ENCODE results near the gene ZNF429.
A peak's percentile ranks its signal among the peaks of the same experiment; 100 is the strongest.
"Not testable (repeated sequence)": the region's sequence is repeated elsewhere in the genome, so short reads cannot be mapped to it uniquely, and the experiment has no call there.

ZNF429 gene

DNA sequence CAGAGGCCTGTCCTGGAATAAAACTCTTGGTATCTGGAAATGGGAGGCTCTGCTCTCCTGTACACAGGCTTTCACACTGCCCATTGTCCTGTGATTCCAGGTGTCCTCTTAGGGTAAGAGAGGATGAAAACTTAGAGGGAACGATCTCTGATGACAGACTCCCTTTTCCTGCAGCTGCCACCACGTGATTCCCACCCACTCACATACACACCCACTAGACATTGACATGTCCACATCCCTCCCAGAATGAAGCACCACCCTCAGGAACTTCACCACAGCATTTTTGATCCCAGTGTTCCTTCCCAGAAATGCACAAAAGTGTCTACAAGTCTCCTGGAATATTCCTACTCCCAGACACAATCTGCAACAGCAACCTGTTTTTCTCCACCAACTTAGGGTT is 8.2 kb downstream of the ZNF429 start:
- no peak for DNase-seq (ENCODE audit: low read depth)

DNA sequence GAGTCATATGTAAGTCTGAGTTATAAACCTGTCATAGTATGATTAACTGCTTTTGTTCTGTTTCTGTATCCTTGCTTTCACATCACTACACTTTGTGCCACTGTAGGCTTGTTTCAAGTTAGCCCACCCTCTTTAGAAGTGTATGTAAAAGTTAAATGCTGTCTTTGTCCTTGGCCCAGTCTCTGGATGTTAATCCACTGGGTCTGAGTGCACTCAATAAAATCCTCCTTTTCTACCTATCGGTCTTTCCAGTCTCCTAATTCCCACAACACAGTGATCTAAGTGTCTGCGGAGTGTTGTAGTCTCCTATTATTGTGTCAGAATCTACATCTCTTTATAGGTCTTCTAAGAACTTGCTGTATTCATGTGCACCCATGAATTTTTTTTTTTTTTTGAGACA is 14.1 kb downstream of the ZNF429 start:
- no peak for DNase-seq (ENCODE audit: low read depth)

DNA sequence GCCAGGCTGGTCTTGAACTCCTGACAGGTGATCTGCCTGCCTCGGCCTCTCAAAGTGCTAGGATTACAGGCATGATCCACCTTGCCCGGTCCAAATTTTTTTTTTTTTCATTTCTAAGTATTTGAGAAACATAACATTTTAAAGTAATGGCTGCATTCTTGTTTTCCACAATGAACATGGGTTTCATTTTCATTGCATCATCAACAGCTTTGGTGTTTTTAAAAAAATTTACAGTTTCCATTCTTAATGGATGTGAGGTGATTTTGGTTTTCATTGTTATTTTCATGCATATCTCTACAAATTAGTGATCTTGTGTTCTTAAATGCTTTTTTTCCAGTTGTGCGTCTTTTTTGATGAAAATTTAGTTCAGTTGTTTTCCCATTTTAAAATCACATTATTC is 27.5 kb downstream of the ZNF429 start:
- DNase-seq (ENCODE audit: low read depth): no peak

DNA sequence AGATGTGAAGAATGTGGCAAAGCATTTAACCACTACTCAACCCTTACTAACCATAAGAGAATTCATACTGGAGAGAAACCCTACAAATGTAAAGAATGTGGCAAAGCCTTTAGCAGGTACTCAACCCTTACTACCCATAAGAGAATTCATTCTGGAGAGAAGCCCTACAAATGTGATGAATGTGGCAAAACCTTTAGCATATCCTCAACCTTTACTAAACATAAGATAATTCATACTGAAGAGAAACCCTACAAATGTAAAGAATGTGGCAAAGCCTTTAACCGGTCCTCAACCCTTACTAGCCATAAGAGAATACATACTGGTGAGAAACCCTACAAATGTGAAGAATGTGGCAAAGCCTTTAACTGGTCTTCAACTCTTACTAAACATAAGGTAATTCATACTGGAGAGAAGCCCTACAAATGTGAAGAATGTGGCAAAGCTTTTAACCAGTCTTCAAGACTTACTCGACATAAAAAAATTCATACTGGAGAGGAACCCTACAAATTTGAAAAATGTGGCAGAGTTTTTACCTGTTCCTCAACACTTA is 31.4 kb downstream of the ZNF429 start:
- DNase-seq (ENCODE audit: low read depth): not testable (repeated sequence)

DNA sequence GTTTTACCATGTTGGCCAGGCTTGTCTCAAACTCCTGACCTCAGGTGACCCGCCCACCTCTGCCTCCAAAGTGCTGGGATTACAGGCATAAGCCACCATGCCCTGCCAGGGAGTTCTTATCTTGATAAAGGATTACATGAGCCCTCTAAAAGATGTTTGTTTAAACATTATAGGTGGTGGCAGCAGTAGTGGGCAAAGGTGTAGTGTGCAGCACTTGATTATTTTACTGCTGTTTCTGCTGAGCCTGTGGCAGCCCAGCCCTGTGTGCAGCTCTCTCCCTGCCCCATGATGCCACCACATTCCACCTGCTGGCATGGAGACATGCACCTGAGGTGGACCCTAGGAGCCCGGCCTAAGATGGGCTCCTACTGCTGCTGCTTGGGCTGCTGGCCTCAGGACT is 54.0 kb downstream of the ZNF429 start:
- DNase-seq (ENCODE audit: low read depth): no peak

DNA sequence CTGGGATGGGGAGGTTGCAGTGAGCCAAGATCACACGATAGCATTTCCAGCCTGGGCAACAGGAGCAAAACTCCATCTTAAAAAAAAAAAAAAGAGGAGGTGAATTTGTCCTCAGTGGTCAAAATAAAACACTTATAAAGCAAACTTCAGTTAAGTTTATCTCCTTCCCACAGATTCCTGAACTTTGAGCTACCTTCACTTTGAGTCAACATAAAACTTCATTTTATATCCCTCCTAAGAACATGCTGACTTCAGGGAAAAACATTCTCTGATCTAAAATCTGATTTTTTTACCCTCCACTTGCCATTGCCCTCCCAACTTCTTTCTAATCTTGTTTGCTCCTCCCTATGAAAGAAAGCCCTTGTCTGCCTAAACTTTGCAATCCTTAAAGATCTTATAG is 59.0 kb downstream of the ZNF429 start:
- no peak for DNase-seq (ENCODE audit: low read depth)

DNA sequence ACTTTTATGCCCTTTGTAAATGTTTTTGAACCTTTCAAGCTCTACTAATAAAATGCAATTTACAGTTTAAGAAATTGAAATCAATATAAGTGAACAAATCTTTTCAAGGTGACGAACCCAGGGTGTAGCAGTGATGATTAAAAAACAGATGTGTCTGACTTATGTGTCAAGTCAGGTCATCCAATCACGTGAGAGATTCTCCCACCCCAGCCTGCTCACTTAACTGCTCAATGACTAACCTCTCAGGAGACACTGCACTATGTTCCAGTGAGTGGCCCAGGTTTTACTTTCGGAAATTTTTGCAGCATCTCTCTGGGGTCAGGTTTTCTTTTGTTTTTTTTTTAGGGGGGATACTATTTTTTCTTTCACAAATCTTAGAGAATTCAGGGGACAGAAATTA is 60.7 kb downstream of the ZNF429 start:
- DNase-seq (ENCODE audit: low read depth): no peak

DNA sequence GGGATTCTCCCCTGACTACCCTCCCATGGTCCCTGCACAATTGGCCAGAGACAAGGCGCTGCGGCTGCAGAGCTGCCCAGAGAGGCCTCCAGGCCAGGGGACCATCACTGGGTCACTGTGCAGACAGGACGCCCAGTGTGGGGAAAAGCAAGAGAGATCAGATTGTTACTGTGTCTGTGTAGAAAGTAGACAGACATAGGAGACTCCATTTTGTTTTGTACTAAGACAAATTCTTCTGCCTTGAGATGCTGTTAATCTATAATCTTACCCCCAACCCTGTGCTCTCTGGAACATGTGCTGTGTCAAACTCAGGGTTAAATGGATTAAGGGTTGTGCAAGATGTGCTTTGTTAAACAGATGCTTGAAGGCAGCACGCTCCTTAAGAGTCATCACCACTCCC is 62.4 kb downstream of the ZNF429 start:
- DNase-seq (ENCODE audit: low read depth): not testable (repeated sequence)

DNA sequence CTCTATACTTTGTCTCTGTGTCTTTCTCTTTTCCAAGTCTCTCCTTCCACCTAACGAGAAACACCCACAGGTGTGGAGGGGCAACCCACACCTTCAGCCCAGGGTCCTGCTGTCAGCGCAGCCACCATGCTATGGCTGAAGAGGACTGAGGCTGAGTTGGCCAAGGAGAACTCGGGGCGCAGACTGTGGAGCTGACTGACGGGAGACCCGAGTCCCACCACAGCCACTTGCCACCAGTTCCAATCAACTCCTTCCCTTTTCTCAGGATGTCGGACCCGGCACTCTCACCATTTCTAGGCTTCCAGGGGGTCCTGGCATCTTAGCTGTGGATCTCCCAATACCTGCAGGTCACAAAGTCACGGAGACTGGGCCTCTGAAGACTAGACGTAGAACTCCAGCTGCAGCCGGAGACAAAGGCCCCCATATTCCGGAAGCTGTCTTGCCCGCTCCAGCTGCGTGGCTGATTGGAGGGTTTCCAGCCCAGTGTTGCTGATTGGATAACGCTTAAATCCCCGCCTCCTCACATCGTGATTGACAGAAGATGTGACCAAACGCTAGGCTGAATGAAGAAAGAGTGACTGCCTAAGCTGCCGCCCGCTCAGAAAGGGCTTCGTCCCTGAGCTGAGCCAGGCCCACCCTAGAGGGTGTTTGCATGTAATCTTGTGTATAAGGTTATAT is 63.6 kb downstream of the ZNF429 start:
- peak; percentile 66 for DNase-seq (ENCODE audit: low read depth)

DNA sequence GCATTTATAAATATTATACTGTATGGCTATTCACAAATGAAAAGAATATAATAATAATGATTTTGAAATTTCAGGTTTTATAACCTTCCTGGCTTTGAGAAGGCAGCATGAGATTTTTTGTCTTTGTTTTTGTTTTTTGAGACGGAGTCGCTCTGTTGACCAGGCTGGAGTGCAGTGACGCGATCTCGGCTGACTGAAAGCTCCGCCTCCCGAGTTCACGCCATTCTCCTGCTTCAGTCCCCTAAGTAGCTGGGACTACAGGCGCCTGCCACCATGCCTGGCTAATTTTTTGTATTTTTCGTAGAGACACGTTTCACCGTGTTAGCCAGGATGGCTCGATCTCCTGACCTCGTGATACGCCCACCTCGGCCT is 64.1 kb downstream of the ZNF429 start:
- DNase-seq (ENCODE audit: low read depth): peak; percentile 4

DNA sequence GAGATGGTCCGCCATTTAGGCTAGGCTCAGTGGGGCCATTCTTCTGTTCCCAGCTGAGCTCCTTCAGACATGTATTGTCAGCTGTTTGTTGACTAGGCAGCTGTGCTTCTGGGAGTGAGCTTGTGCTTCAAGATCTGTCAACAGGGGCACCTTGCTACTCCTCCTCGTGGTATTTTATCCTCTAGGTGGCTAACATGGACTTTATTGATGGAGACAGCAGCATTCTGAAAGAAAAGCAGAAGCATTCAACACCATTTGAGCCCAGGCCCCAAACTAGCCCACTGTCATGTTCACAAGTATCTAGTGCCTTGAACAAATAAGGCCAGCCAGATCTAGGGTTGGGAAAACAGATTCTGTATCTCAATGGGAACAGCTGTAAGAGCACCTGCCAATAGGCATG is 65.9 kb downstream of the ZNF429 start:
- no peak for DNase-seq (ENCODE audit: low read depth)

DNA sequence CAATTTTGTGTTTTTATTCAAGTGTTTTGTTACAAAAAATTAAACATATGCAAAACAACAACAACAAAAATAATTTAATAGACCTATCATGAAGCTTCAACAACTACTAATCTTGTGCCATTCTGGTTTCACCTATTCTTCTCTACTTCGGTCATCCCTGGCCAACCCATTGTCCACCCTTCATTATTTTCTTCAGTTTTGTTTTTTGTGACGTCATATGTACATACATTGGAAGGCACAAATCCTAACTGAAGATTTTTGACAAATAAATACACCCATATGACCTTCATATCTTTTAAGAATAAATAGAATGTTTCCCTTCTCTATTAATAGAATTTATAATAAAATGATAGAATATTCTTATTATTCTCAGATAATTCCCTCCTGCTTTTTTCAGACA is 69.2 kb downstream of the ZNF429 start:
- DNase-seq (ENCODE audit: low read depth): no peak

DNA sequence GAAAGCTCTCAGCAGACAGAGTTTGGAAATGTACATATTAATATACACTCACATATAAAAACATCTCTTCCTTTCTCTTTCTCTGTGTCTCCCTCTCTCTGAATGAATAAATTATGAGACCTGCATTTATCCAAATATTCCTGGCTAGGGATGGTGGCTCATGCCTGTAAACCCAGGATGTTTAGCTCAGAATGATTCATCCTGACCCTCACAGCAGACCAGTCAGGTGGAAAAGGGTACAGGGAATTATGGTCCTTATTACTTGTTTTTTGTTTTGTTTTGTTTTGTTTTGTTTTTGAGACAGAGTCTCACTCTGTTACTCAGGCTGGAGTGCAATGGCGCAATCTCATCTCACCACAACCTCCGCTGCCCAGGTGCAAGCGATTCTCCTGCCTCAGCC is 71.1 kb downstream of the ZNF429 start:
- DNase-seq (ENCODE audit: low read depth): no peak

DNA sequence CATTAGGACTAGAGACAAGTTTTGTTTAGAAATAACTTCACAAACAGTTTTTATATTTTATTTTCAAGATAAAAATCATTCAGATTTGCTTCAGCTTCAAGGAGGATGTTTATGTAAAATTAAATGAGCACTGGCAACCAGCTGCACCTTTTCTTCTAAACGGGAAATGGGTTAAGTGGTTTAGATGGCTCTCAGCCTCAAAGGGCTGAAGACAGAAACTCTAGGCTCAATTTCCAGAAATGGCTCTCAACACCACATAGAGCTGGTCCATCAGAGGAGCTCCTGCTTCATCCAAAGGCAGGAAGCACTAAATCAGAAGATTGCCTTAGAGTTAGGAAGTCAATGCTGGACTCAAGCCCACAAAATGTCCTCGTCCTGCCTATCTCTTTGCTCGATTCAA is 74.7 kb downstream of the ZNF429 start:
- no peak for DNase-seq (ENCODE audit: low read depth)

DNA sequence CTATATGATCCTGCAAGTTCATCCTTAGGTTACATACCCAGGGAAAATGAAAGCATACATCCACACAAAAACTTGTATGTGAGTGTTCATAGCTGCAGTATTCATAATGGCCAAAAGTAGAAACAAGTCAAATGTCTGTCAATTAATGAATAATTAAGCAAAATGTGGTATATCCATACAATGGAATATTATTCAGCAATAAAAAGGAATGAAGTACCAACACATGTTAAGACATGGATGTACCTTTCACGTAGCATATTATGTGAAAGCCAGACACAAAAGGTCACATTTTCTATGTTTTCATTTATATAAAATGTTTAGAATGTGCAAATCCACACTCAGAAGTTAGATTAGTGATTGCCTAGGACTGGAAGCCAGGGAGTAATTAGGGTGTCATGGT is 75.4 kb downstream of the ZNF429 start:
- no peak for DNase-seq (ENCODE audit: low read depth)

DNA sequence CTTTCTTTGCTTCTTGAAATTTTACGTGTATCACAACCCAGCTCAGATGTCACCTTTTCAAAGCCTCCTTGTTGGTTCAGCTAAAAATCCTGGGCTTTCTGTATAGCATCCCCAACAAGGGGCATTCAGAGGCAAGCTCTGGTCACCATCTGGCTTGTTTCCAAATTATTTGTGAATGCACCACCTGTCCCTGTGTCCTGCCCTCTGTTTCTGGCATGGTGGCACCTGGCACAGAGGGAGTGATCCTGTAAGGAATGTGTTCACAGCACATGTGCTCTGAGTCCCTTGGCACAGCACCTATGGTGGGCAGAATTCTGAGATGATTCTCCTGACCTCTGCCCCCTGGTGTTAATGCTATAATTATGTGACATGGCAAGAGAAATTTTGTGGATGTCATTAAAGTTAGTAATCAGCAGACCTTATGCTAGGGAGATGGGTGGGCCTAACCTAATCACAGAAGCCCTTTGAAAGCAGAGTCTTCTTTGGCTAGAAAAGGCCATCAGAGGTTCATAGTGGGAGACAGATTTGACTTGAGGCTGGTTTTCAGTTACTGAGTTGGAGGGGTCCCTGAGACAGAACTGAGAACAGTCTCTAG is 76.3 kb downstream of the ZNF429 start:
- no peak for DNase-seq (ENCODE audit: low read depth)

DNA sequence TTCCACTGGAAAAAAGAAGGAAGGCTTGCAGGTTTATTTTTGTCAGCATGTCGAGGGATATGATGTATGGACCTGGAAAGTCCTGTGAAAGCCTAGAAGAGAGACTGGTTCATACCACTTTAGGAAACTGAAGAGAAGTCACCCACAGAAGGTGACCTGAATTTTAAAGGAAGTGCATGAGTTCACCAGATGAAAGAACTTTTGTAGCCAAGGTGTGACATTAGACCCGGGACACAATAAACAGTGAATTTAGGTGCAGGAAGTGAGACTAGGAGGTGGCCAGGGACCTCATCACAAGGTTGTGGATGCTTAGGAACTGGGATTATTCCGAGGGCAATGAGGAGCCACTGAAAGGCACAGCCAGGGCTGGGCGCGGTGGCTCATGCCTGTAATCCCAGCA is 79.1 kb downstream of the ZNF429 start:
- DNase-seq (ENCODE audit: low read depth): no peak

DNA sequence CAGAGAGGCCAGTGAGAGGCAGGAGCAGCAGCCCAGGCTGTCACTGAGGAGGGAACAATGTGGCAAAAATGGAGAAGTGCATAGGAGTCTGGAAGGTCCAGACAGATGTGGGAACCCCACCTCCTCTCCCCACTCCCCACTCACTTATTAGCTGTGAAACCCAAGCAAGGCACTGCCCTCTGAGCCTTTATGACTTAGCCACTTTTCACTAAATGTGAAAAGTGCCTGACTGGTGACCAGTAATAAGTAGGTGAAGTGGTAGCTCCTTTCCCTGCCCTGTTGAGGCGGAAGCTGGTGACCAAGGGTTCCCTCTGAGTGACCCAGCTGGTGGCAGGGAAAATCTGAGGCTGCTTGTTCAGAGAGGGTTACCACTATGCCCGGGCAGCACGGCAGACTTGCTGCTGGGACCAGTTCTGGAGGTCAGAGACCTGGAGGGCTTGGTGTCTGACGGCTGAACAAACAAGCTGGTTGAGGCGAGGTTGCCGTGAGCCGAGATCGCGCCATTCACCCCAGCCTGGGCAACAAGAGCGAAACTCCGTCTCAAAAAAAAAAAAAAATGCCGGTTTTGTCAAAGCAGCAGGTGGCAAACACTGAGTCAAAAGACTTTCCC is 80.0 kb downstream of the ZNF429 start:
- no peak for DNase-seq (ENCODE audit: low read depth)

DNA sequence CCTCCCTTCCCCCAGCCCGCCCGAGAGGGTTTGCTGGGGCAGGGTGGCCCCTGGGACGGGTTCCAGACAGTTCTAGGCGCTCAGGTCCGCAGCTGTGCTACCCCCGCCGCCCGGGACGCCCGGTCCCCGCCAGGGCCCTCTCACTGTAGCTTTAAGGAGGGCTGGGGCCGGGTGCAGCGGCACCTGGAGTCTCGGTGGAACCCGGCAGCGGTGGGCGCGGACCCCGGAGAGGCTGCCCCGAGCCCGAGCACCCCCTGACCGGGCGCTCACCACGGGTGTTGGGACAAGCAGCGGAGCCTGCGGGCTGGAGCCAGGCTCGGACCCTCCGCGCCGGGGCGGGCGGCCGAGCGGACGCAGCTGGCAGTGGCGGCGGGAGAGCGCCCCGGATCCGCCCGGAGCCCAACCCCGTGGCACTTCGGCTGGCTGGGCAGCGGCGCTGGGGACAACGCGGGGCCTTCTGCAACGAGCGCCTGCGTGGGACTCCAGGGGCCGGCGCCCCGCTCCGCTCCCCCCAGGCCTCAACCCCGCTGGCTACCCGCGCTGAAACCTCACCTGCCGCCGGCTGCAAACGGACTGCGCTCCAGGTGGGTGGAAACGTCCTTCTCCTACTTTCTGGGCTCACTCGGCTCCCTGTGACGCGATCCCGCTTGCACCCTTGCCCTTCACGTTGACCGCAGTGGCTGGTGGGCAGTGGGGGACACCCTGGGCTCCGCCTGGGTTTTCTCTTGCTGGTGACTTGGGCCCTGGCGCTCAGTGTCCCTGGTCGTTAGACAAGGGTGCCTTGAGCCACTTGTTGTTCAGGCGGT is 81.1 kb downstream of the ZNF429 start:
- DNase-seq (ENCODE audit: low read depth): no peak

DNA sequence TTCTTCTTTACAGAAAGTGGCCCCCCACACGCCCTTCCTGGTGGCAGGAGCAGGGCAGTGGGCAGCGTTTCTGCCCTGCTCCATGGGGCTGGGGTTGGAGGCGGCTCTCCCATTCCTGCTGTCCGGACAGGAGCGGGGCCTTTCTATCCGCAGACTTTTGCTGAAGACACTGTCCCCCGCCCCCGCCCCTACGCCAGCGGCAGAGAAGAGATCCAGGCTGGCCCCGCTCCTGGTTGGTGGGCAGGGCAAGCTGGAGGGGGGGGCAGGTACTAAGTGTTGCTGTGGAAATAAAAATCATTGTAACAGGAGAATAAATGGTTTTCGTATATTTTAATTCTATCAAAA is 81.7 kb downstream of the ZNF429 start:
- no peak for DNase-seq (ENCODE audit: low read depth)

DNA sequence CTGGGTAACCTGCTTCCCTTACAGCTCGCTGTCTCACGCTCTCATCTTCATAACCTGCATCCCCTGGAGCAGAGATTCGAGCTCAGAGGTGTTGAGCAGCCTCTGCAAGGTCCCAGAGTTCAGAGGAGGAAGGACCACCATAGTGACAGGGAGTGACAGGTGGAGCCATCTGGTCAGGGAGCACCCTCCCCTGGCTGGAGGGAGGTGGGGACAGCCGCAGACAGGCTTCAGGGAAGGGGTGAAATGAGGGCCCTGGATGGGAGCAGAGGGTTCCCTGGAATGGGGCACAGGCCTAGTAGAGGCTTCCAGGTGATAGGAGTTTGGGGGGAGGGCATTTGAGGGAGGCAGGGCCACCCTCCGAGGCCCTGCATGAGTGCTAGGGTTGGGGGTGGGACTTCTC is 82.1 kb downstream of the ZNF429 start:
- DNase-seq (ENCODE audit: low read depth): no peak

DNA sequence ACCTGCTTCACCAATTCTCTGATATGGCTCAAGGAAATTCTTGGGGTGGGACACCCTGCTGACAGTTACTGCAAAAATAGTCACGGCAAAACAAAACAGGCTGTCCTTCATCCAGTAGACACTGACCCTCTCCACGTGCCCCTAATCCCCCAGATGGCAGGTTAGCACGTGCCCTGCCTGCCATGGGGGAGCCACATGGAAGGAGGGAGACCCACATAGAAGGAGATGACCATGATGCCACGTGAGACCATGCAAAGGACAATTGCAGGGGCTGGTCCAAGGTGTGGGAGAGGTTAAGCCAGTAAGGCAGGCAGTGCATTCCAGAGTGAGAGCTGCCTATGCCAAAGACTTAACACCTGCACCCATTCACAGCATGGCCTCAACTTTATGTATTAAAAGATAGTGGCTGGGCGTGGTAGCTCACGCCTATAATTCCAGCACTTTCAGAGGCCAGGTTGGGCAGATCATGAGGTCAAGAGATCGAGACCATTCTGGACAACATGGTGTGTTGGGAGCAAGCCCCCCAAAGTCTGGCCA is 82.7 kb downstream of the ZNF429 start:
- no peak for DNase-seq (ENCODE audit: low read depth)

DNA sequence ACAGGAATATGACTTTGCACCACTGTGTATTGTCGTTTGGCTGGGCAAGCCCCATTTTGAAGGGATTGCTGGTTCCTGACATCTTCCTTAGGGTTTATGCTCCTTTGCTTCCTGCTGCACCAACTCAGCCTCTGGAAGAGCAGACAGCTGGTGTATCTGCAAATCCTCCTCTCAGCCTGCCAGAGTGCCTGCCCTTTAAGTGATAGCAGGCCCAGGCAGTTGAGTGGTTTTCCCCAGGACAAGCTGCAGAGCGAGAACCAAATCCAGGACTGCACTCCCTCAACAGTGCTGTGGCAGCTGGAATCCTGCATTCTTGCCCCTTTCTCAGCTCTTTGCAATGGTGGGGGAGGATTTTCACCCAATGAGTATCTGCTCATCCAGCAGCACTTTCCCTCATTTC is 85.5 kb downstream of the ZNF429 start:
- DNase-seq (ENCODE audit: low read depth): no peak

Measured in non-pigmented ciliary epithelial cell (primary cell).